OCI-LY3 (cell line): Measurements from ENCODE around the gene C20orf202.

Source experiments
- EZH2phosphoT487 ChIP-seq: fragments of 200-600 bp; shearing (Covaris generic); IDR thresholded peaks from 2 replicates; pipeline ENCODE4 v1.6.1; 2018; ENCODE audit warnings: antibody characterized with exemption, mixed run types, low read depth
- TF ChIP-seq, protein P1 (sequence below): fragments of 200-600, 300-600 bp; sonication (generic); IDR thresholded peaks from 2 replicates; pipeline ENCODE4 v1.5.1; 2014; ENCODE audit warnings: antibody characterized with exemption, low read length, low read depth

DNA sequence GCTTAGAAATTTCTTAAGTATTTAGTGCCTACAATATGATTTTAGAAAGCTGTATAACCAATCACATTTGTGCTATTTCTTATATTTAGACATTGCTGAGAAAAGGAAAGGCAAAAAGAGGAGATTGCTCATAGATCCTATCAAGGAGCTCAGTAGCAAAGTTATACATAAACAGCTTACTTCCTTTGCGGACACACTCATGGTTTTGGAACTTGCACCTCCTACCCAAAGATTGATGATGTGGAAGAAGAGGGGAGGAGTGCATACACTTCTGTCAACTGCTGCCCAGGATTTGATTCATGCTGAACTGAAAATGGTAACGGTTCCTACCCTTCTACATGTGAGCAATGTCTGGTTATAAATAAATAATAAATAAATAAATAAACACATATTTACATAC, 39.3 kb downstream of the C20orf202 start:
- TF ChIP-seq, protein P1, sequence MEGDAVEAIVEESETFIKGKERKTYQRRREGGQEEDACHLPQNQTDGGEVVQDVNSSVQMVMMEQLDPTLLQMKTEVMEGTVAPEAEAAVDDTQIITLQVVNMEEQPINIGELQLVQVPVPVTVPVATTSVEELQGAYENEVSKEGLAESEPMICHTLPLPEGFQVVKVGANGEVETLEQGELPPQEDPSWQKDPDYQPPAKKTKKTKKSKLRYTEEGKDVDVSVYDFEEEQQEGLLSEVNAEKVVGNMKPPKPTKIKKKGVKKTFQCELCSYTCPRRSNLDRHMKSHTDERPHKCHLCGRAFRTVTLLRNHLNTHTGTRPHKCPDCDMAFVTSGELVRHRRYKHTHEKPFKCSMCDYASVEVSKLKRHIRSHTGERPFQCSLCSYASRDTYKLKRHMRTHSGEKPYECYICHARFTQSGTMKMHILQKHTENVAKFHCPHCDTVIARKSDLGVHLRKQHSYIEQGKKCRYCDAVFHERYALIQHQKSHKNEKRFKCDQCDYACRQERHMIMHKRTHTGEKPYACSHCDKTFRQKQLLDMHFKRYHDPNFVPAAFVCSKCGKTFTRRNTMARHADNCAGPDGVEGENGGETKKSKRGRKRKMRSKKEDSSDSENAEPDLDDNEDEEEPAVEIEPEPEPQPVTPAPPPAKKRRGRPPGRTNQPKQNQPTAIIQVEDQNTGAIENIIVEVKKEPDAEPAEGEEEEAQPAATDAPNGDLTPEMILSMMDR, result no peak
- no peak for TF ChIP-seq EZH2phosphoT487
